Measurements from ENCODE around the gene MYNN.

MYNN gene

GRCh38 chr3:169836078-169836941 is 63.1 kb downstream of the MYNN start:
- DNase-seq, result no peak

GRCh38 chr3:169836942-169837275 is 63.7 kb downstream of the MYNN start:
- no peak for DNase-seq

GRCh38 chr3:169838511-169839030 is 65.4 kb downstream of the MYNN start:
- no peak for DNase-seq

Data from NCI-H1105 (cell line).